Fibroblast of skin of right biceps (primary cell): ENCODE data around the gene MAP7.
"Not testable (repeated sequence)": the region's sequence is repeated elsewhere in the genome, so short reads cannot be mapped to it uniquely, and the experiment has no call there.

Experiments
- DNase-seq: peaks from one replicate; pipeline ENCODE4 v3.0.0-alpha.2; 2013

MAP7 gene

DNA sequence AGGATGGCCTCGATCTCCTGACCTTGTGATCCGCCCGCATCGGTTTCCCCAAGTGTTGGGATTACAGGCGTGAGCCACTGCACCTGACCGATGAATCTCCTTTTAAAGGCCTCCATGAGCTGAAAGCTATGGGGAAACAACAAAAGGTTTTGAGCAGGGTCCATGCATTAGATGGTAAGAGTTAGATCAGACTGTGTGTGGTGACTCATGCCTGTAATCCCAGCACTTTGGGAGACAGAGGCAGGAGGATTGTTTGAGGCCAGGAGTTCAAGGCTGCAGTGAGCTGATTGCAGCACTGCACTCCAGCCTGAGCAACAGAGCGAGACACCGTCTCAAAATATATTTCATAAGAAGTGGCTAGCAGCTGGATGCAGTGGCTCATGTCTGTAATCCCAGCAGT lies 219.6 kb downstream of the MAP7 start:
- no peak for DNase-seq

GRCh38 chr6:136326038-136326553 lies 224.1 kb downstream of the MAP7 start:
- DNase-seq = no peak

DNA sequence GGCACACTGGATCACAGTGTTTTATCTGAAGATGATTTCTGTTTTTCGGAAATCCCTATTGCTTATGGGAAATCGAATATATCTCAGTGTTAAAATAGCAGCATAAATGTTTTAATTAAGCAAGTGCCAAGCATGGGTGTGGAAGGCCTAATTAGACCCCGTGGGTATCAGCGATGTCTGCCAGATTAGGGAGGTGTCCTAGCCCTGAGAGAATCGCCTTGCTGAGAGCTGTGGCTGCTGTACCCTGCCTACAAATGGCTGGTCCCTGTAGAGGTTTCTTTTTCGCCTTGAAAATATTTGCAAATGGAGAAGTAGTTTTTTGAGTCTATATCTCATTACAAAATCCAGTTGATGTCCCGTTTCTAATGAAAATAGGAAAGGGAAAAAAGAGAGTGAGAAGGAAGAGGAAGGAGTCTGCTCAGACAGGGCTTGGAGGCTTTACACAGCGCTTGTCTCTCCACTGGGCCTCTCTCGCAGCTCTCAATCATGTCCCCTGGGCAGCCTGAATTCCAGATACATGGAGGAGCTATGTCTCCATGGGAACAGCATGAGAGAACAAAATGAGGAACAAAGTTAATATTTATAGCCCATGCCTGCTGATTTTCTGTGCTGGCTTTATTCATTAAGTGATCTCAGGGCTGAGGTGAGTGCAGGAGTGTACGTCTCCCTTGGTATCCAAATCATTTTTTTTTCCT lies 225.4 kb downstream of the MAP7 start:
- DNase-seq = no peak

- no peak for DNase-seq
These were observed 226.7 kb downstream of the MAP7 start for GRCh38 chr6:136323431-136324112.

- DNase-seq = no peak
These were observed 230.5 kb downstream of the MAP7 start for GRCh38 chr6:136319732-136320131.

GRCh38 chr6:136318676-136319075 lies 231.5 kb downstream of the MAP7 start:
- DNase-seq = no peak

- DNase-seq = no peak
These were observed 232.3 kb downstream of the MAP7 start for GRCh38 chr6:136317971-136318370.

GRCh38 chr6:136317021-136317694 lies 233.1 kb downstream of the MAP7 start:
- DNase-seq = peak; percentile 50

GRCh38 chr6:136315594-136315993 lies 234.6 kb downstream of the MAP7 start:
- DNase-seq = no peak

DNA sequence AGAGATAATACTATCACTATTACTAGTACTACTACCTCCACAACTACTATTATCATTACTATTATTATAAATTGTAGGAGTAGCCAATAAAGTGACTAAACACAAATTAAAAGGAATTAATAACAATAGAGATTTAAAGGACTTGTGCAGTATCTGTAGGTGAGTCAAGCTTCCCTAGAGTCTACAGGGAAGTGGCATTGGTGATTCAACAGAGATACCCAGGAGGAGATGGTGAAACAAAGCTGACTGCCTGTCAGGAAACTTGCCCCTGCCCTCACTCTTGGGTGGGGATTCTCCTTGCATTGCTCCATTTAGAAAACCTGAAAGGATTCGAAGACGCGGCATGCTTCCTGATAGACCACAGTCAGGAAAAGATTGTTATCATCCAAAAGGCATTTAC lies 237.2 kb downstream of the MAP7 start:
- no peak for DNase-seq

GRCh38 chr6:136309729-136310311 lies 240.4 kb downstream of the MAP7 start:
- DNase-seq = no peak

- DNase-seq = no peak
These were observed 241.1 kb downstream of the MAP7 start for GRCh38 chr6:136309171-136309570.

DNA sequence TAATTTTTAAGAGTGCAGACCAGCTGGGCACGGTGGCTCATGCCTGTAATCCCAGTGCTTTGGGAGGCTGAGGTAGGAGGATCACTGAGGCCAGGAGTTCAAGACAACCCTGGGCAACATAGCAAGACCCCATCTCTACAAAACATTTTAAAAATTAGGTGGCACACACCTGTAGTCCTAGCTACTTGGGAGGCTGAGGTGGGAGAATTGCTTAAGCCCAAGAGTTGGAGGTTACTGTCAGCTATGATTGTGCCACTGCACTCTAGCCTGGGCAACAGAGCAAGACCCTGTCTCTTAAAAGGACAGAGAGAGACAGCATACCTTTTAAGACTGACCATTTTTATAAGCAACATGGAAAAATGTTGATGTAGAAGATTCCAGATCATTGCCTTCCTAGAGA lies 241.8 kb downstream of the MAP7 start:
- DNase-seq = not testable (repeated sequence)

GRCh38 chr6:136307351-136307750 lies 242.9 kb downstream of the MAP7 start:
- DNase-seq = no peak

- no peak for DNase-seq
These were observed 243.8 kb downstream of the MAP7 start for GRCh38 chr6:136306466-136306865.

- DNase-seq = no peak
These were observed 245.8 kb downstream of the MAP7 start for GRCh38 chr6:136304410-136304809.

GRCh38 chr6:136303516-136303915 lies 246.7 kb downstream of the MAP7 start:
- no peak for DNase-seq

- no peak for DNase-seq
These were observed 255.6 kb downstream of the MAP7 start for GRCh38 chr6:136294621-136295020.
